HEK293 (cell line): ENCODE results near the gene KCNMB4.

Experiments used
- CTCF ChIA-PET: fragments of 350-600 bp; formaldehyde crosslinking; extraction: SDS; loops from one replicate; lab custom pipeline; 2021; ENCODE audit warnings: antibody characterized with exemption; lab: Yijun Ruan, JAX
- POLR2A ChIA-PET: fragments of 300-600 bp; formaldehyde crosslinking; extraction: SDS; loops from one replicate; lab custom pipeline; 2020; ENCODE audit warnings: antibody characterized with exemption, inconsistent platforms; lab: Yijun Ruan, JAX
- H3K27ac ChIP-seq: fragments of 200-500 bp; sonication (Bioruptor generic); 2 replicates; pipeline ENCODE4 v1.5.1; 2014; ENCODE audit warnings: low read depth, low read length, control low read depth, inconsistent platforms; ENCODE audit errors: extremely low read depth
- H3K36me3 ChIP-seq, 2 experiments: fragments of 200-500 bp in 1 of 2; sonication (Bioruptor generic) in 1 of 2; 1 replicate in 1 of 2; 2 replicates in 1 of 2; pipeline ENCODE4 v1.5.1; 2014 to 2017; ENCODE audit warnings: inconsistent platforms in 2 of 2, low read length in 2 of 2; ENCODE audit not compliant: control insufficient read depth in 2 of 2, insufficient read depth in 1 of 2
- H3K4me1 ChIP-seq: fragments of 200-500 bp; sonication (Bioruptor generic); 2 replicates; pipeline ENCODE4 v1.5.1; 2014; ENCODE audit warnings: mild to moderate bottlenecking, low read length, inconsistent platforms; ENCODE audit not compliant: control insufficient read depth, insufficient read depth
- H3K4me3 ChIP-seq: 2 replicates; pipeline ENCODE4 v1.5.1; 2011; ENCODE audit warnings: low read depth, mild to moderate bottlenecking, control low read depth, low read length, moderate library complexity
- H3K9me3 ChIP-seq: fragments of 200-500 bp; sonication (Bioruptor generic); 2 replicates; pipeline ENCODE4 v1.5.1; 2014; ENCODE audit warnings: low read depth, low read length, inconsistent platforms; ENCODE audit not compliant: control insufficient read depth, insufficient read depth
- GLIS2 ChIP-seq: fragments of 450-650 bp; formaldehyde crosslinking; IDR thresholded peaks from 2 replicates; pipeline ENCODE4 v1.5.1; 2016; ENCODE audit warnings: missing biosample characterization, missing genetic modification characterization
- HOXD13 ChIP-seq: sonication (generic); formaldehyde crosslinking; IDR thresholded peaks from 2 replicates; pipeline ENCODE4 v1.8.0; 2022; ENCODE audit warnings: missing genetic modification reagents, borderline replicate concordance
- OSR2 ChIP-seq: fragments of 450-650 bp; formaldehyde crosslinking; IDR thresholded peaks from 2 replicates; pipeline ENCODE4 v1.5.1; 2016; ENCODE audit warnings: missing biosample characterization, missing genetic modification characterization
- SALL2 ChIP-seq: fragments of 450-650 bp; formaldehyde crosslinking; IDR thresholded peaks from 2 replicates; pipeline ENCODE4 v1.5.0; 2017; ENCODE audit warnings: missing biosample characterization, mild to moderate bottlenecking, missing genetic modification characterization, borderline replicate concordance
- SCRT2 ChIP-seq: fragments of 450-650 bp; formaldehyde crosslinking; IDR thresholded peaks from 2 replicates; pipeline ENCODE4 v1.5.1; 2016; ENCODE audit warnings: missing biosample characterization, missing genetic modification characterization
- WT1 ChIP-seq: fragments of 450-650 bp; formaldehyde crosslinking; IDR thresholded peaks from 2 replicates; pipeline ENCODE4 v1.5.1; 2016; ENCODE audit warnings: missing biosample characterization, missing genetic modification characterization
- ZEB2 ChIP-seq: fragments of 450-650 bp; formaldehyde crosslinking; IDR thresholded peaks from 2 replicates; pipeline ENCODE4 v1.5.1; 2016; ENCODE audit warnings: missing biosample characterization, missing genetic modification characterization
- ZFP69B ChIP-seq: fragments of 450-650 bp; formaldehyde crosslinking; IDR thresholded peaks from 2 replicates; pipeline ENCODE4 v1.5.1; 2016; ENCODE audit warnings: missing biosample characterization, missing genetic modification characterization
- ZNF114 ChIP-seq: fragments of 450-650 bp; formaldehyde crosslinking; IDR thresholded peaks from 2 replicates; pipeline ENCODE4 v1.5.0; 2017; ENCODE audit warnings: missing biosample characterization, missing genetic modification characterization
- ZNF391 ChIP-seq: fragments of 450-650 bp; formaldehyde crosslinking; IDR thresholded peaks from 2 replicates; pipeline ENCODE4 v1.5.1; 2016; ENCODE audit warnings: low read depth, missing biosample characterization, missing genetic modification characterization, borderline replicate concordance
- ZNF473 ChIP-seq: fragments of 450-650 bp; formaldehyde crosslinking; IDR thresholded peaks from 2 replicates; pipeline ENCODE4 v1.5.1; 2017; ENCODE audit warnings: missing biosample characterization, missing genetic modification characterization
- ZNF501 ChIP-seq: fragments of 450-650 bp; formaldehyde crosslinking; IDR thresholded peaks from 2 replicates; pipeline ENCODE4 v1.5.1; 2016; ENCODE audit warnings: missing biosample characterization, missing genetic modification characterization
- ZNF530 ChIP-seq: fragments of 450-650 bp; formaldehyde crosslinking; IDR thresholded peaks from 2 replicates; pipeline ENCODE4 v1.5.1; 2016; ENCODE audit warnings: low read depth, missing biosample characterization, missing genetic modification characterization
- ZNF558 ChIP-seq: fragments of 450-650 bp; formaldehyde crosslinking; IDR thresholded peaks from 2 replicates; pipeline ENCODE4 v1.5.1; 2016; ENCODE audit warnings: missing biosample characterization, missing genetic modification characterization
- ZNF621 ChIP-seq: fragments of 450-650 bp; formaldehyde crosslinking; IDR thresholded peaks from 2 replicates; pipeline ENCODE4 v1.5.1; 2017; ENCODE audit warnings: missing biosample characterization, missing genetic modification characterization
- ZNF670 ChIP-seq: fragments of 450-650 bp; formaldehyde crosslinking; IDR thresholded peaks from 2 replicates; pipeline ENCODE4 v1.5.1; 2016; ENCODE audit warnings: missing biosample characterization, missing genetic modification characterization, low read depth
- ZSCAN23 ChIP-seq: fragments of 450-650 bp; formaldehyde crosslinking; IDR thresholded peaks from 2 replicates; pipeline ENCODE4 v1.5.1; 2016; ENCODE audit warnings: missing biosample characterization, missing genetic modification characterization
- ZXDB ChIP-seq: fragments of 450-650 bp; formaldehyde crosslinking; IDR thresholded peaks from 2 replicates; pipeline ENCODE4 v1.5.1; 2016; ENCODE audit warnings: missing biosample characterization, missing genetic modification characterization
- TF ChIP-seq, protein P1 (sequence below): fragments of 450-650 bp; formaldehyde crosslinking; IDR thresholded peaks from 2 replicates; pipeline ENCODE4 v1.5.1; 2016; ENCODE audit warnings: missing biosample characterization, missing genetic modification characterization
- TF ChIP-seq, protein P2 (sequence below): fragments of 450-650 bp; formaldehyde crosslinking; IDR thresholded peaks from 2 replicates; pipeline ENCODE4 v1.5.1; 2017; ENCODE audit warnings: missing biosample characterization, missing genetic modification characterization
- TF ChIP-seq, protein P3 (sequence below): fragments of 450-650 bp; formaldehyde crosslinking; IDR thresholded peaks from 2 replicates; pipeline ENCODE4 v1.5.1; 2016; ENCODE audit warnings: missing biosample characterization, missing genetic modification characterization
- TF ChIP-seq, protein P4 (sequence below): sonication (generic); formaldehyde crosslinking; IDR thresholded peaks from 2 replicates; pipeline ENCODE4 v1.8.1; 2022; ENCODE audit warnings: mild to moderate bottlenecking, moderate library complexity, missing genetic modification reagents

The KCNMB4 gene

DNA sequence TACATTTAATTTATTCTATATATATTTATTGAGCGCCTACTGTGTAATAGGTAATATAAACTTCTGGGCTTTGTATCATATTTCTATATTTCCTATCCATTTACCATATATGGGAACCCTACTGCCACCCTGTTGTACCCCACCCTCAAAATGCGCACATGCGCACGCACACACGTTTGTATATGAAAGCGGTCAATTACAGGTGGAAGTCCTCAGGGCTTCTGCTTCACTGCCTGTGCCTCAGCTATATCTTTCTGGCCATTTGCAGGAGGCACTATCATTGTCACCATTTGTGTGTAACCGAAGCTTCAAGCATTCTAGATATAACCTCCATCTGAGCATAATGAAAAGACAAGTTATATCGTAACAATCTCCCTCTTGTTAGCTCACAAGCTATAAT lies 31.3 kb upstream of the KCNMB4 start (continued):
- TF ChIP-seq ZNF530 (tag by site-specific recombination) (no peak), ZNF501 (tag by site-specific recombination) (no peak), GLIS2 (tag by site-specific recombination) (no peak)
- TF ChIP-seq, protein P1, sequence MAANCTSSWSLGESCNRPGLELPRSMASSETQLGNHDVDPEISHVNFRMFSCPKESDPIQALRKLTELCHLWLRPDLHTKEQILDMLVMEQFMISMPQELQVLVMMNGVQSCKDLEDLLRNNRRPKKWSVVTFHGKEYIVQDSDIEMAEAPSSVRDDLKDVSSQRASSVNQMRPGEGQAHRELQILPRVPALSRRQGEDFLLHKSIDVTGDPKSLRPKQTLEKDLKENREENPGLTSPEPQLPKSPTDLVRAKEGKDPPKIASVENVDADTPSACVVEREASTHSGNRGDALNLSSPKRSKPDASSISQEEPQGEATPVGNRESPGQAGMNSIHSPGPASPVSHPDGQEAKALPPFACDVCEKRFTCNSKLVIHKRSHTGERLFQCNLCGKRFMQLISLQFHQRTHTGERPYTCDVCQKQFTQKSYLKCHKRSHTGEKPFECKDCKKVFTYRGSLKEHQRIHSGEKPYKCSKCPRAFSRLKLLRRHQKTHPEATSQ = no peak

DNA sequence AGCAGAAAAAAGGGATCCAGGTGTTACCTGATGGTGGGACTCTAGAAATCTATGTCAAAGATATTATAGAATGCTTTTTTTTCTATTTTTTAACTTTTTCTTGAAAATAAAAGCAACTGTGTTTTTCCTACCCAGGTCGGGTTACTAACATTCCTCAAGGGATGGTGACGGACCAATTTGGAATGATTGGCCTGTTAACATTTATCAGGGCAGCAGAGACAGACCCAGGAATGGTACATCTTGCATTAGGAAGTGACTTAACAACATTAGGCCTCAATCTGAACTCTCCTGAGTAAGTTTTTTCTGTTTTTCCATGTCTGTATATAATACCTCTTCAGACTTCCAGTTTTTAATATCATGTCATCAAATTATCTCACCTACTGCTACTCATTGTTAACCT lies 27.6 kb upstream of the KCNMB4 start:
- H3K27ac ChIP-seq = no peak overlapping the region
- no peaks in the 10 kb centered on the region for H3K9me3 ChIP-seq
- TF ChIP-seq, protein P2, sequence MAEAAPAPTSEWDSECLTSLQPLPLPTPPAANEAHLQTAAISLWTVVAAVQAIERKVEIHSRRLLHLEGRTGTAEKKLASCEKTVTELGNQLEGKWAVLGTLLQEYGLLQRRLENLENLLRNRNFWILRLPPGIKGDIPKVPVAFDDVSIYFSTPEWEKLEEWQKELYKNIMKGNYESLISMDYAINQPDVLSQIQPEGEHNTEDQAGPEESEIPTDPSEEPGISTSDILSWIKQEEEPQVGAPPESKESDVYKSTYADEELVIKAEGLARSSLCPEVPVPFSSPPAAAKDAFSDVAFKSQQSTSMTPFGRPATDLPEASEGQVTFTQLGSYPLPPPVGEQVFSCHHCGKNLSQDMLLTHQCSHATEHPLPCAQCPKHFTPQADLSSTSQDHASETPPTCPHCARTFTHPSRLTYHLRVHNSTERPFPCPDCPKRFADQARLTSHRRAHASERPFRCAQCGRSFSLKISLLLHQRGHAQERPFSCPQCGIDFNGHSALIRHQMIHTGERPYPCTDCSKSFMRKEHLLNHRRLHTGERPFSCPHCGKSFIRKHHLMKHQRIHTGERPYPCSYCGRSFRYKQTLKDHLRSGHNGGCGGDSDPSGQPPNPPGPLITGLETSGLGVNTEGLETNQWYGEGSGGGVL (tag by site-specific recombination) = no peak
- TF ChIP-seq ZFP69B (no peak), HOXD13 (CRISPR knock-in tag) (no peak), SALL2 (no peak), ZNF670 (tag by site-specific recombination) (no peak), OSR2 (tag by site-specific recombination) (no peak), ZXDB (no peak), WT1 (tag by site-specific recombination) (no peak), ZNF473 (no peak), ZEB2 (tag by site-specific recombination) (no peak), ZNF621 (tag by site-specific recombination) (no peak), ZNF114 (tag by site-specific recombination) (no peak), ZNF558 (tag by site-specific recombination) (no peak), ZSCAN23 (tag by site-specific recombination) (no peak)
- TF ChIP-seq, protein P3, sequence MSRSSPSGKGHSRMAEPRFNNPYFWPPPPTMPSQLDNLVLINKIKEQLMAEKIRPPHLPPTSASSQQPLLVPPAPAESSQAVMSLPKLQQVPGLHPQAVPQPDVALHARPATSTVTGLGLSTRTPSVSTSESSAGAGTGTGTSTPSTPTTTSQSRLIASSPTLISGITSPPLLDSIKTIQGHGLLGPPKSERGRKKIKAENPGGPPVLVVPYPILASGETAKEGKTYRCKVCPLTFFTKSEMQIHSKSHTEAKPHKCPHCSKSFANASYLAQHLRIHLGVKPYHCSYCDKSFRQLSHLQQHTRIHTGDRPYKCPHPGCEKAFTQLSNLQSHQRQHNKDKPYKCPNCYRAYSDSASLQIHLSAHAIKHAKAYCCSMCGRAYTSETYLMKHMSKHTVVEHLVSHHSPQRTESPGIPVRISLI (tag by site-specific recombination) = no peak
- TF ChIP-seq, protein P4, sequence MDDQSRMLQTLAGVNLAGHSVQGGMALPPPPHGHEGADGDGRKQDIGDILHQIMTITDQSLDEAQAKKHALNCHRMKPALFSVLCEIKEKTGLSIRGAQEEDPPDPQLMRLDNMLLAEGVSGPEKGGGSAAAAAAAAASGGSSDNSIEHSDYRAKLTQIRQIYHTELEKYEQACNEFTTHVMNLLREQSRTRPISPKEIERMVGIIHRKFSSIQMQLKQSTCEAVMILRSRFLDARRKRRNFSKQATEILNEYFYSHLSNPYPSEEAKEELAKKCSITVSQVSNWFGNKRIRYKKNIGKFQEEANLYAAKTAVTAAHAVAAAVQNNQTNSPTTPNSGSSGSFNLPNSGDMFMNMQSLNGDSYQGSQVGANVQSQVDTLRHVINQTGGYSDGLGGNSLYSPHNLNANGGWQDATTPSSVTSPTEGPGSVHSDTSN (CRISPR knock-in tag) = no peak
- H3K4me3 ChIP-seq = no peak overlapping the region
- no peaks in the 10 kb centered on the region for H3K4me1 ChIP-seq
- ChIA-PET POLR2A (no interaction called here), CTCF (interaction anchor here (0.6 to 1.2 kb wide), 2 partner anchors 417 to 459 kb away, joined by 3 to 4 read pairs; no protein-coding TSS in a partner anchor)
- H3K36me3 ChIP-seq = peaks cover 12 to 61% of the 10 kb centered on the region in 2 experiments

DNA sequence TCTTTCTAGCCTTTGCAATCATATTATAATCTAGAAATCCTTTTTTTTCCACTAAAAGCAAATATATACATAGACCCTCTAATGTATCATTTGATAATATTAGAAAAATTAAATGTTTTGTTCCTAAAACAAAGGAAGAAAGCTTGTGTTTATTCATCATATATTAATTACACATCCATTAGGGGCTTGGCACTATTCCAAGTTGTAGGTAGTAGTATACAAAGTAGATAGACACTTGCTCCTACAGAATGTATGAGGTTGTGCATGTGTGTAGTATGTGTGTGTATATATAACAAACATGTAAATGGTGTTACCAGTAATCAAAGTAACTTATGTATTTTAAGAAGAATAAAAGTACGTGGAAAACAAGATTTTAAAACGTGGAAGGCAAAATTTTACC lies 15.0 kb upstream of the KCNMB4 start:
- H3K27ac ChIP-seq = no peak overlapping the region
- H3K4me3 ChIP-seq = no peak overlapping the region
- H3K36me3 ChIP-seq = peaks cover 28 to 30% of the 10 kb centered on the region in 2 experiments
- TF ChIP-seq SCRT2 (tag by site-specific recombination) = no peak
- TF ChIP-seq, protein P1 = no peak
- TF ChIP-seq ZNF391 (tag by site-specific recombination) = no peak
- TF ChIP-seq, protein P2 (tag by site-specific recombination) = no peak
- no peaks in the 10 kb centered on the region for H3K4me1 ChIP-seq
- CTCF ChIA-PET = no interaction called here
- no peaks in the 10 kb centered on the region for H3K9me3 ChIP-seq
- POLR2A ChIA-PET = no interaction called here
